ENCODE measurements around the gene BSPRY. TPM values are rescaled to one million over a fixed set of nuclear protein-coding genes. Genes with fewer than 3 reads are reported as not detected.

BSPRY gene
- total and polyA plus RNA-seq, 2 experiments from 2014 or later, result 4.8 to 6.6 TPM

DNA sequence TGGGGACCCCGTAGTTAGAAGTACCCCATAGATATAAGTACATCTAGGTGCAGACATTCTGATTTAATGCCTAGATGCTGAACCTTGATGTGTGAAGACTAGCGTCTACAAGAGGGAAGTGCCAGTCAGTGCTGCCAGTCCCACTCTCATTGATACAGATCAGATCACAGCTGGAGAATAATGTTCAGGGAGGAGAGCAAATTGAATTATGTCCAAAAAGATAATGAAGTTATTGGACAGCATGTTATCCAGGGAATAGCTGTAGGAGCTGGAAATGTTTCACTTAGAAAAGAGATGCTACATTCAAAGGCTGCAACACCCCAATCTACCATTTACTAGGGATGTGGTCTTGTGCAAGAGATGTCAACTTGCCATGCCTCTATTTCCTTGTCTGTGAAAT lies 30.3 kb upstream of the BSPRY start (continued):
- TF ChIP-seq, protein P1, sequence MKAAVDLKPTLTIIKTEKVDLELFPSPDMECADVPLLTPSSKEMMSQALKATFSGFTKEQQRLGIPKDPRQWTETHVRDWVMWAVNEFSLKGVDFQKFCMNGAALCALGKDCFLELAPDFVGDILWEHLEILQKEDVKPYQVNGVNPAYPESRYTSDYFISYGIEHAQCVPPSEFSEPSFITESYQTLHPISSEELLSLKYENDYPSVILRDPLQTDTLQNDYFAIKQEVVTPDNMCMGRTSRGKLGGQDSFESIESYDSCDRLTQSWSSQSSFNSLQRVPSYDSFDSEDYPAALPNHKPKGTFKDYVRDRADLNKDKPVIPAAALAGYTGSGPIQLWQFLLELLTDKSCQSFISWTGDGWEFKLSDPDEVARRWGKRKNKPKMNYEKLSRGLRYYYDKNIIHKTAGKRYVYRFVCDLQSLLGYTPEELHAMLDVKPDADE (IDR thresholded peaks at IDR 0.05), result no peak
- TF ChIP-seq, protein P2, sequence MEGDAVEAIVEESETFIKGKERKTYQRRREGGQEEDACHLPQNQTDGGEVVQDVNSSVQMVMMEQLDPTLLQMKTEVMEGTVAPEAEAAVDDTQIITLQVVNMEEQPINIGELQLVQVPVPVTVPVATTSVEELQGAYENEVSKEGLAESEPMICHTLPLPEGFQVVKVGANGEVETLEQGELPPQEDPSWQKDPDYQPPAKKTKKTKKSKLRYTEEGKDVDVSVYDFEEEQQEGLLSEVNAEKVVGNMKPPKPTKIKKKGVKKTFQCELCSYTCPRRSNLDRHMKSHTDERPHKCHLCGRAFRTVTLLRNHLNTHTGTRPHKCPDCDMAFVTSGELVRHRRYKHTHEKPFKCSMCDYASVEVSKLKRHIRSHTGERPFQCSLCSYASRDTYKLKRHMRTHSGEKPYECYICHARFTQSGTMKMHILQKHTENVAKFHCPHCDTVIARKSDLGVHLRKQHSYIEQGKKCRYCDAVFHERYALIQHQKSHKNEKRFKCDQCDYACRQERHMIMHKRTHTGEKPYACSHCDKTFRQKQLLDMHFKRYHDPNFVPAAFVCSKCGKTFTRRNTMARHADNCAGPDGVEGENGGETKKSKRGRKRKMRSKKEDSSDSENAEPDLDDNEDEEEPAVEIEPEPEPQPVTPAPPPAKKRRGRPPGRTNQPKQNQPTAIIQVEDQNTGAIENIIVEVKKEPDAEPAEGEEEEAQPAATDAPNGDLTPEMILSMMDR (conservative IDR thresholded peaks at IDR 0.05; ENCODE audit: low read depth in 2 of 2), result no peak
- TF ChIP-seq STAT1 (IDR thresholded peaks at IDR 0.05; ENCODE audit: unreplicated experiment), result no peak
- no peak for TF ChIP-seq REST (IDR thresholded peaks at IDR 0.05; ENCODE audit: unreplicated experiment)

DNA sequence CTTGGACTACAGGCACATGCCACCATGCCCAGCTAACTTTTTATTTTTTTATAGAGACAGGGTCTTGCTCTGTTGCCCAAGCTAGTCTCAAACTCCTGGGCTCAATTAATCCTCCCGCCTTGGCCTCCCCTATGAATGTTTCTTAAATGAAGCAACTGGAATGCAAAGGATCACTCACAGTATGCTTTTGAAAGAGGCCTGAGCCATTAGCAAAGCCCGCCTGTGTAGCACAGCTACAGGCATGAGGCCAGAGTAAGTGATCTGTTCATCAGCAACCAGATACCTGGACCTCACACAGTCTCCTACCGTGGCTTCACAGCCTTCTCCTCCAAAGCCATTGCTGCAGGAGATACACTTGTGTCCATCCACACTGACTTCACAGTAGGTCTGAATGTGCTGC lies 29.3 kb upstream of the BSPRY start:
- H2AFZ ChIP-seq, result no peak overlapping the region
- H3F3A ChIP-seq (replicated peaks; ENCODE audit: low read depth), result no peaks in the 10 kb centered on the region
- H3K4me1 Mint-ChIP-seq, result no peaks in the 10 kb centered on the region
- no peak overlapping the region for H3K4me3 ChIP-seq
- no peaks in the 10 kb centered on the region for H3K36me3 ChIP-seq (ENCODE audit: insufficient read depth)
- H3K4me3 Mint-ChIP-seq, result no peak overlapping the region
- no peaks in the 10 kb centered on the region for H3K36me3 Mint-ChIP-seq (ENCODE audit: low read depth)
- no peaks in the 10 kb centered on the region for H3K9me2 ChIP-seq (ENCODE audit: insufficient read depth)
- H3K27ac ChIP-seq (ENCODE audit: low read depth), result no peak overlapping the region
- no peaks in the 10 kb centered on the region for H3K9me3 Mint-ChIP-seq
- H3K79me2 ChIP-seq (replicated peaks; ENCODE audit: insufficient read depth), result no peaks in the 10 kb centered on the region
- H3K27me3 Mint-ChIP-seq (ENCODE audit: insufficient read depth, low read depth, poor library complexity), result peaks cover 3% of the 10 kb centered on the region
- no peaks in the 10 kb centered on the region for H3K27me3 ChIP-seq (ENCODE audit: insufficient read depth)
- ATAC-seq, result no peak
- H4K20me1 ChIP-seq (replicated peaks; ENCODE audit: insufficient read depth), result no peaks in the 10 kb centered on the region
- no peak for DNase-seq (ENCODE audit: low spot score)
- H3K4me1 ChIP-seq (ENCODE audit: insufficient read depth), result no peaks in the 10 kb centered on the region
- H3K27ac Mint-ChIP-seq, result no peak overlapping the region
- H3K4me2 ChIP-seq, result no peak overlapping the region
- TF ChIP-seq, protein P3, sequence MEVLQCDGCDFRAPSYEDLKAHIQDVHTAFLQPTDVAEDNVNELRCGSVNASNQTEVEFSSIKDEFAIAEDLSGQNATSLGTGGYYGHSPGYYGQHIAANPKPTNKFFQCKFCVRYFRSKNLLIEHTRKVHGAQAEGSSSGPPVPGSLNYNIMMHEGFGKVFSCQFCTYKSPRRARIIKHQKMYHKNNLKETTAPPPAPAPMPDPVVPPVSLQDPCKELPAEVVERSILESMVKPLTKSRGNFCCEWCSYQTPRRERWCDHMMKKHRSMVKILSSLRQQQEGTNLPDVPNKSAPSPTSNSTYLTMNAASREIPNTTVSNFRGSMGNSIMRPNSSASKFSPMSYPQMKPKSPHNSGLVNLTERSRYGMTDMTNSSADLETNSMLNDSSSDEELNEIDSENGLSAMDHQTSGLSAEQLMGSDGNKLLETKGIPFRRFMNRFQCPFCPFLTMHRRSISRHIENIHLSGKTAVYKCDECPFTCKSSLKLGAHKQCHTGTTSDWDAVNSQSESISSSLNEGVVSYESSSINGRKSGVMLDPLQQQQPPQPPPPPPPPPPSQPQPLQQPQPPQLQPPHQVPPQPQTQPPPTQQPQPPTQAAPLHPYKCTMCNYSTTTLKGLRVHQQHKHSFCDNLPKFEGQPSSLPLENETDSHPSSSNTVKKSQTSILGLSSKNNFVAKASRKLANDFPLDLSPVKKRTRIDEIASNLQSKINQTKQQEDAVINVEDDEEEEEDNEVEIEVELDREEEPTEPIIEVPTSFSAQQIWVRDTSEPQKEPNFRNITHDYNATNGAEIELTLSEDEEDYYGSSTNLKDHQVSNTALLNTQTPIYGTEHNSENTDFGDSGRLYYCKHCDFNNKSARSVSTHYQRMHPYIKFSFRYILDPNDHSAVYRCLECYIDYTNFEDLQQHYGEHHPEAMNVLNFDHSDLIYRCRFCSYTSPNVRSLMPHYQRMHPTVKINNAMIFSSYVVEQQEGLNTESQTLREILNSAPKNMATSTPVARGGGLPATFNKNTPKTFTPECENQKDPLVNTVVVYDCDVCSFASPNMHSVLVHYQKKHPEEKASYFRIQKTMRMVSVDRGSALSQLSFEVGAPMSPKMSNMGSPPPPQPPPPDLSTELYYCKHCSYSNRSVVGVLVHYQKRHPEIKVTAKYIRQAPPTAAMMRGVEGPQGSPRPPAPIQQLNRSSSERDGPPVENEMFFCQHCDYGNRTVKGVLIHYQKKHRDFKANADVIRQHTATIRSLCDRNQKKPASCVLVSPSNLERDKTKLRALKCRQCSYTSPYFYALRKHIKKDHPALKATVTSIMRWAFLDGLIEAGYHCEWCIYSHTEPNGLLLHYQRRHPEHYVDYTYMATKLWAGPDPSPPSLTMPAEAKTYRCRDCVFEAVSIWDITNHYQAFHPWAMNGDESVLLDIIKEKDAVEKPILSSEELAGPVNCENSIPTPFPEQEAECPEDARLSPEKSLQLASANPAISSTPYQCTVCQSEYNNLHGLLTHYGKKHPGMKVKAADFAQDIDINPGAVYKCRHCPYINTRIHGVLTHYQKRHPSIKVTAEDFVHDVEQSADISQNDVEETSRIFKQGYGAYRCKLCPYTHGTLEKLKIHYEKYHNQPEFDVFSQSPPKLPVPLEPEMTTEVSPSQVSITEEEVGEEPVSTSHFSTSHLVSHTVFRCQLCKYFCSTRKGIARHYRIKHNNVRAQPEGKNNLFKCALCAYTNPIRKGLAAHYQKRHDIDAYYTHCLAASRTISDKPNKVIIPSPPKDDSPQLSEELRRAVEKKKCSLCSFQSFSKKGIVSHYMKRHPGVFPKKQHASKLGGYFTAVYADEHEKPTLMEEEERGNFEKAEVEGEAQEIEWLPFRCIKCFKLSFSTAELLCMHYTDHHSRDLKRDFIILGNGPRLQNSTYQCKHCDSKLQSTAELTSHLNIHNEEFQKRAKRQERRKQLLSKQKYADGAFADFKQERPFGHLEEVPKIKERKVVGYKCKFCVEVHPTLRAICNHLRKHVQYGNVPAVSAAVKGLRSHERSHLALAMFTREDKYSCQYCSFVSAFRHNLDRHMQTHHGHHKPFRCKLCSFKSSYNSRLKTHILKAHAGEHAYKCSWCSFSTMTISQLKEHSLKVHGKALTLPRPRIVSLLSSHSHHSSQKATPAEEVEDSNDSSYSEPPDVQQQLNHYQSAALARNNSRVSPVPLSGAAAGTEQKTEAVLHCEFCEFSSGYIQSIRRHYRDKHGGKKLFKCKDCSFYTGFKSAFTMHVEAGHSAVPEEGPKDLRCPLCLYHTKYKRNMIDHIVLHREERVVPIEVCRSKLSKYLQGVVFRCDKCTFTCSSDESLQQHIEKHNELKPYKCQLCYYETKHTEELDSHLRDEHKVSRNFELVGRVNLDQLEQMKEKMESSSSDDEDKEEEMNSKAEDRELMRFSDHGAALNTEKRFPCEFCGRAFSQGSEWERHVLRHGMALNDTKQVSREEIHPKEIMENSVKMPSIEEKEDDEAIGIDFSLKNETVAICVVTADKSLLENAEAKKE (CRISPR knock-in tag; IDR thresholded peaks at IDR 0.05), result no peak
- TF ChIP-seq NANOG (IDR thresholded peaks at IDR 0.05; ENCODE audit: borderline replicate concordance) (no peak), EZH2phosphoT487 (IDR thresholded peaks at IDR 0.05; ENCODE audit: unreplicated experiment) (no peak), ZNF114 (CRISPR knock-in tag; IDR thresholded peaks at IDR 0.05) (no peak), ZNF331 (CRISPR knock-in tag; IDR thresholded peaks at IDR 0.05; ENCODE audit: low read depth) (no peak)
- TF ChIP-seq, protein P2 (conservative IDR thresholded peaks at IDR 0.05; ENCODE audit: low read depth in 2 of 2), result no peak
